ENCODE data around the gene L2HGDH. TPM values are rescaled to one million over a fixed set of nuclear protein-coding genes. Genes with fewer than 3 reads are reported as not detected.

Gene L2HGDH
- total and polyA plus RNA-seq, 9 of the 15 experiments (the other 6 are each of a cell fraction or from before 2014, with no cell fraction given), result 1.7 to 16.1 (median 10.5) TPM

DNA sequence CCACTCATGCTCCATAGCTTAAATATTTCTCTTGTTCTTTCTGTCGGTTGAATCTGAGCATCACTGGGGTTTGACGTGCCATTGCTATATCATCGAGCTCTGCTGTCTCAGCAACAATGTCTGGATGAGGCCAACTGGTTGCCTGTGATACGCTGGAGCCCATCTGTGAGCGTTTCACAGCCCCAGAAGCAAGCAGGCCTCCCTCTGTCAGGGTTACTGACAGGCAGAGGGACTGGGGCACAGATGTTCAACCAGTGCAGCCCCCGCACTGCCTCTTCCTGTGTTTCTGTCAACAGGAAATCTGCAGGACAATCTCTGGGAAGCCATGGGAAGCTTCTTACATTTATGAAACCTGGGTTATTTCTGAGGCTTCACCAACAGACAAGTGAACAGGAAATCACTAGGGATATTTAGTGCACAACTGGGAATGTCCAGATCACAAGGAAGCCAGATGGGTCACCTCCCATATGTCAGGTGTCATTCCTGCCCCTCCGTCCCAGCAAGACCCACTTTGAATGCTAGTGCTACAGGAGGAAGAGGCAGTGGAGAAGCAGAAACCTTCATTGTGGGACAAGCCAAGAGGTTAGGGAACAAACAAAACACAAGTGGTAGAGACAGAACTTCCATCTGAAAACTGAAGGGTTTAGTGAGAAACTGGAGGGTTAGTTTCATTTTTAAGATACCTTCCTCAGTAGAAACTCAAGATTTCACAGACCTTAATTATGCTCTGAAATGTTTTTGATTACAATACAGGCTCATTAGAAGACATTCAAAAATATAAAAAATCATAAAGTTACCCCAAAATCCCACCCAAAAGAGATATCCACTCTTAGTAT is 24.2 kb upstream of the L2HGDH start:
- Histone ChIP-seq H3K4me2 (ENCODE audit: insufficient read depth, low read length) (0 out of 2 replicates have a peak overlapping the region, but pooled peaks have one; percentile 14), H2AFZ (ENCODE audit: low read depth, low read length) (peak overlapping the region; percentile 44; the same call in 1 of the 2 replicates), H3K27ac (ENCODE audit: extremely low read depth, low read depth, low read length) (0 out of 3 replicates have a peak overlapping the region, but pooled peaks have one; percentile 13), H3K9me1 (ENCODE audit: control insufficient read depth, insufficient read depth, low read length) (no peaks in the 10 kb centered on the region), H3K4me3 (no peak overlapping the region), H3K36me3 (ENCODE audit: control insufficient read depth, insufficient read depth, low read length) (peaks cover 14% of the 10 kb centered on the region; the same call in 1 of the 3 replicates), H3K4me1 (replicated peaks in 1 of 2; ENCODE audit: control insufficient read depth in 2 of 2, insufficient read depth in 2 of 2, low read length in 2 of 2) (peaks cover 0 to 5% of the 10 kb centered on the region in 2 experiments; a peak in 2 of 5 replicates), H3K9ac (ENCODE audit: insufficient read depth in 1 of 2, low read depth in 2 of 2, low read length in 2 of 2) (no peak overlapping the region; a peak in 1 of 4 replicates), H3K79me2 (ENCODE audit: control insufficient read depth, insufficient read depth, low read length) (no peaks in the 10 kb centered on the region), H4K20me1 (replicated peaks; ENCODE audit: control insufficient read depth, insufficient read depth, low read length) (no peaks in the 10 kb centered on the region), H3K27me3 (ENCODE audit: control insufficient read depth in 2 of 2, insufficient read depth in 2 of 2, low read length in 2 of 2) (no peaks in the 10 kb centered on the region), H3K9me3 (replicated peaks; ENCODE audit: control insufficient read depth, insufficient read depth, low read depth, low read length) (no peaks in the 10 kb centered on the region)
- FAIRE-seq, result no peak
- WGBS (ENCODE audit: insufficient coverage, low coverage, missing lambda C conversion rate), result 39% methylated on average over 7 of the region's 7 CpGs
- ChIA-PET CTCF (ENCODE audit: low intra/inter-chr PET ratio) (no interaction called here), POLR2A (interaction anchor here (0.6 to 1.1 kb wide), 4 partner anchors 12 to 609 kb away, joined by 3 to 7 read pairs (median 4); no protein-coding TSS in a partner anchor)
- in situ Hi-C loops (cut with MboI), result loop anchor here (25.0 kb wide), 1 partner anchor 451 kb away; no protein-coding TSS in a partner anchor
- intact Hi-C loops (cut with micrococcal nuclease), result no loop called here
- no TSS peak for BruUV-seq (replicated peaks)
- ATAC-seq, result peak; percentile 79
- DNase-seq (ENCODE audit: extremely low read depth in 1 of 4, low spot score in 3 of 4), result peak in 2 of 4 experiments; percentile 37 to 55
- no peak for TF ChIP-seq CCAR2 (IDR thresholded peaks at IDR 0.05; ENCODE audit: low read depth, low read length)
- TF ChIP-seq, protein P1, sequence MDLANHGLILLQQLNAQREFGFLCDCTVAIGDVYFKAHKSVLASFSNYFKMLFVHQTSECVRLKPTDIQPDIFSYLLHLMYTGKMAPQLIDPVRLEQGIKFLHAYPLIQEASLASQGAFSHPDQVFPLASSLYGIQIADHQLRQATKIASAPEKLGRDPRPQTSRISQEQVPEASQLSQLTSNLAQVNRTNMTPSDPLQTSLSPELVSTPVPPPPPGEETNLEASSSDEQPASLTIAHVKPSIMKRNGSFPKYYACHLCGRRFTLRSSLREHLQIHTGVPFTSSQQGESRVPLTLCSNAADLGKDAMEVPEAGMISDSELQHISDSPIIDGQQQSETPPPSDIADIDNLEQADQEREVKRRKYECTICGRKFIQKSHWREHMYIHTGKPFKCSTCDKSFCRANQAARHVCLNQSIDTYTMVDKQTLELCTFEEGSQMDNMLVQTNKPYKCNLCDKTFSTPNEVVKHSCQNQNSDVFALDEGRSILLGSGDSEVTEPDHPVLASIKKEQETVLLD (IDR thresholded peaks at IDR 0.05), result no peak
- TF ChIP-seq, protein P2, sequence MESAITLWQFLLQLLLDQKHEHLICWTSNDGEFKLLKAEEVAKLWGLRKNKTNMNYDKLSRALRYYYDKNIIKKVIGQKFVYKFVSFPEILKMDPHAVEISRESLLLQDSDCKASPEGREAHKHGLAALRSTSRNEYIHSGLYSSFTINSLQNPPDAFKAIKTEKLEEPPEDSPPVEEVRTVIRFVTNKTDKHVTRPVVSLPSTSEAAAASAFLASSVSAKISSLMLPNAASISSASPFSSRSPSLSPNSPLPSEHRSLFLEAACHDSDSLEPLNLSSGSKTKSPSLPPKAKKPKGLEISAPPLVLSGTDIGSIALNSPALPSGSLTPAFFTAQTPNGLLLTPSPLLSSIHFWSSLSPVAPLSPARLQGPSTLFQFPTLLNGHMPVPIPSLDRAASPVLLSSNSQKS (CRISPR knock-in tag; IDR thresholded peaks at IDR 0.05), result no peak
- TF ChIP-seq TSC22D4 (tag; IDR thresholded peaks at IDR 0.05), result no peak
- TF ChIP-seq, protein P3, sequence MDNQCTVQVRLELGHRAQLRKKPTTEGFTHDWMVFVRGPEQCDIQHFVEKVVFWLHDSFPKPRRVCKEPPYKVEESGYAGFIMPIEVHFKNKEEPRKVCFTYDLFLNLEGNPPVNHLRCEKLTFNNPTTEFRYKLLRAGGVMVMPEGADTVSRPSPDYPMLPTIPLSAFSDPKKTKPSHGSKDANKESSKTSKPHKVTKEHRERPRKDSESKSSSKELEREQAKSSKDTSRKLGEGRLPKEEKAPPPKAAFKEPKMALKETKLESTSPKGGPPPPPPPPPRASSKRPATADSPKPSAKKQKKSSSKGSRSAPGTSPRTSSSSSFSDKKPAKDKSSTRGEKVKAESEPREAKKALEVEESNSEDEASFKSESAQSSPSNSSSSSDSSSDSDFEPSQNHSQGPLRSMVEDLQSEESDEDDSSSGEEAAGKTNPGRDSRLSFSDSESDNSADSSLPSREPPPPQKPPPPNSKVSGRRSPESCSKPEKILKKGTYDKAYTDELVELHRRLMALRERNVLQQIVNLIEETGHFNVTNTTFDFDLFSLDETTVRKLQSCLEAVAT (IDR thresholded peaks at IDR 0.05), result no peak
- TF ChIP-seq RBM34 (IDR thresholded peaks at IDR 0.05; ENCODE audit: borderline replicate concordance, insufficient read depth, low read length), result no peak
- TF ChIP-seq, protein P4, sequence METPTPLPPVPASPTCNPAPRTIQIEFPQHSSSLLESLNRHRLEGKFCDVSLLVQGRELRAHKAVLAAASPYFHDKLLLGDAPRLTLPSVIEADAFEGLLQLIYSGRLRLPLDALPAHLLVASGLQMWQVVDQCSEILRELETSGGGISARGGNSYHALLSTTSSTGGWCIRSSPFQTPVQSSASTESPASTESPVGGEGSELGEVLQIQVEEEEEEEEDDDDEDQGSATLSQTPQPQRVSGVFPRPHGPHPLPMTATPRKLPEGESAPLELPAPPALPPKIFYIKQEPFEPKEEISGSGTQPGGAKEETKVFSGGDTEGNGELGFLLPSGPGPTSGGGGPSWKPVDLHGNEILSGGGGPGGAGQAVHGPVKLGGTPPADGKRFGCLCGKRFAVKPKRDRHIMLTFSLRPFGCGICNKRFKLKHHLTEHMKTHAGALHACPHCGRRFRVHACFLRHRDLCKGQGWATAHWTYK (CRISPR knock-in tag; IDR thresholded peaks at IDR 0.05), result no peak
- no peak for TF ChIP-seq L3MBTL2 (IDR thresholded peaks at IDR 0.05)
- no peak for TF ChIP-seq TAF9B (IDR thresholded peaks at IDR 0.05; ENCODE audit: partially characterized antibody)
